GM18519 (cell line): ENCODE data around the gene IL21.
"Not testable (repeated sequence)": the region's sequence is repeated elsewhere in the genome, so short reads cannot be mapped to it uniquely, and the experiment has no call there.

Experiments used
- ATAC-seq: cut with Tn5 transposase; IDR thresholded peaks from one replicate; pipeline ENCODE4 v1.9.1; 2021; ENCODE audit warnings: mild to moderate bottlenecking, moderate library complexity; ENCODE audit not compliant: unreplicated experiment, low FRiP score

The IL21 gene

GRCh38 chr4:122621016-122621507 is at the start of gene IL21:
IL21 (minus strand) TSS chr4:122621066; CDS start chr4:122621011, 55 bp downstream.
- no peak for ATAC-seq

GRCh38 chr4:122669911-122670738 is 49.3 kb upstream of the IL21 start:
- ATAC-seq, result no peak

GRCh38 chr4:122668241-122668640 is 47.4 kb upstream of the IL21 start:
- ATAC-seq, result no peak

GRCh38 chr4:122666527-122667245 is 45.8 kb upstream of the IL21 start:
- no peak for ATAC-seq

GRCh38 chr4:122665161-122665929 is 44.5 kb upstream of the IL21 start:
- no peak for ATAC-seq

GRCh38 chr4:122663814-122664610 is 43.1 kb upstream of the IL21 start:
- no peak for ATAC-seq

- no peak for ATAC-seq
Measured at GRCh38 chr4:122663291-122663690, 42.4 kb upstream of the IL21 start.

GRCh38 chr4:122662701-122663100 is 41.8 kb upstream of the IL21 start:
- no peak for ATAC-seq

GRCh38 chr4:122661176-122662160 is 40.6 kb upstream of the IL21 start:
- no peak for ATAC-seq

GRCh38 chr4:122658818-122659295 is 38.0 kb upstream of the IL21 start:
- ATAC-seq, result peak; percentile 94

GRCh38 chr4:122658377-122658776 is 37.5 kb upstream of the IL21 start:
- ATAC-seq, result no peak

- no peak for ATAC-seq
Measured at GRCh38 chr4:122657553-122657952, 36.7 kb upstream of the IL21 start.

- not testable (repeated sequence) for ATAC-seq
Measured at GRCh38 chr4:122656583-122656982, 35.7 kb upstream of the IL21 start.

GRCh38 chr4:122652379-122652778 is 31.5 kb upstream of the IL21 start:
- no peak for ATAC-seq

- ATAC-seq, result no peak
Measured at GRCh38 chr4:122650148-122650547, 29.3 kb upstream of the IL21 start.

GRCh38 chr4:122647656-122648055 is 26.8 kb upstream of the IL21 start:
- ATAC-seq, result no peak

- ATAC-seq, result no peak
Measured at GRCh38 chr4:122643257-122643656, 22.4 kb upstream of the IL21 start.

GRCh38 chr4:122639181-122639580 is 18.3 kb upstream of the IL21 start:
- no peak for ATAC-seq

GRCh38 chr4:122636697-122637096 is 15.8 kb upstream of the IL21 start:
- ATAC-seq, result peak; percentile 54
